Neutrophil (primary cell): ENCODE data around the gene SFXN4.
A peak's percentile ranks its signal among the peaks of the same experiment; 100 is the strongest.

ENCODE experiments used
- H3K27ac ChIP-seq: fragments of 200-600 bp; sonication (generic); 2 replicates; pipeline ENCODE4 v1.5.1; 2016; ENCODE audit warnings: mild to moderate bottlenecking, moderate library complexity
- H3K27me3 ChIP-seq: fragments of 200-600 bp; sonication (generic); 2 replicates; pipeline ENCODE4 v1.6.0; 2016; ENCODE audit warnings: mild to moderate bottlenecking
- H3K36me3 ChIP-seq: fragments of 200-600 bp; sonication (generic); 2 replicates; pipeline ENCODE4 v1.5.1; 2017
- H3K4me1 ChIP-seq, 2 experiments: fragments of 200-600 bp in 1 of 2; sonication (generic) in 1 of 2; 1 replicate in 1 of 2; 2 replicates in 1 of 2; pipeline versions ENCODE4 v1.5.1 to v1.6.1; 2013 to 2016; ENCODE audit warnings: low read depth in 1 of 2, low read length in 1 of 2, mild to moderate bottlenecking in 1 of 2, moderate library complexity in 1 of 2; ENCODE audit not compliant: control insufficient read depth in 1 of 2, insufficient read depth in 1 of 2
- H3K4me3 ChIP-seq, 2 experiments: fragments of 200-600 bp in 1 of 2; sonication (generic) in 1 of 2; 1 replicate in 1 of 2; 2 replicates in 1 of 2; pipeline ENCODE4 v1.5.1; 2013 to 2016; ENCODE audit warnings: low read depth in 1 of 2, low read length in 1 of 2, mild to moderate bottlenecking in 1 of 2, moderate library complexity in 1 of 2
- H3K9me3 ChIP-seq: fragments of 200-600 bp; sonication (generic); 2 replicates; pipeline ENCODE4 v1.5.1; 2016
- TF ChIP-seq, protein P1 (sequence below): fragments of 200-600 bp; sonication (generic); IDR thresholded peaks from 2 replicates; pipeline ENCODE4 v1.5.1; 2016; ENCODE audit warnings: antibody characterized with exemption

The SFXN4 gene

DNA sequence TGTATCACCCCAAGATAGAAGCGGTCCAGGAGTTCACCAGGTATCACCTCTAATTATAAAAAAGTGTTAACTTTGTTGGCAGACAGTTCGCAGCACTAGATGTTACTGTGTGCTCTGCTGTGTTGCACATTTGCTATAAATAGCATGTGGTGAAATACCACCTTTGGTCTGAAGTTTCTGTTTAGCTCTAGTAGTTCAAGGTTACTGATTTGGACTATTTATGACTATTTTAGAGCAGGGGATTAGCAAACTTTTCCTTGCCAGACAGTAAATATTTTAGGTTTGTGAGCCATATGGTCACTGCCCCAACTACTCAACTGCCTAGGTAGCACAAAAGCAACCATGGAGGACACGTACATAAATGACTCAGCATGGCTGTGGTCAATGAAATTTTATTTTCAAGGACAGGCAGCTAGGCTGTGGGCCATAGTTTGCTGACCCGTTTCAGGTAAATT lies 45.1 kb downstream of the SFXN4 start:
- no peaks in the 10 kb centered on the region for H3K9me3 ChIP-seq
- H3K4me3 ChIP-seq = no peak overlapping the region
- no peaks in the 10 kb centered on the region for H3K27me3 ChIP-seq
- H3K27ac ChIP-seq = peak overlapping the region; percentile 71
- peaks cover 95% of the 10 kb centered on the region for H3K36me3 ChIP-seq
- TF ChIP-seq, protein P1, sequence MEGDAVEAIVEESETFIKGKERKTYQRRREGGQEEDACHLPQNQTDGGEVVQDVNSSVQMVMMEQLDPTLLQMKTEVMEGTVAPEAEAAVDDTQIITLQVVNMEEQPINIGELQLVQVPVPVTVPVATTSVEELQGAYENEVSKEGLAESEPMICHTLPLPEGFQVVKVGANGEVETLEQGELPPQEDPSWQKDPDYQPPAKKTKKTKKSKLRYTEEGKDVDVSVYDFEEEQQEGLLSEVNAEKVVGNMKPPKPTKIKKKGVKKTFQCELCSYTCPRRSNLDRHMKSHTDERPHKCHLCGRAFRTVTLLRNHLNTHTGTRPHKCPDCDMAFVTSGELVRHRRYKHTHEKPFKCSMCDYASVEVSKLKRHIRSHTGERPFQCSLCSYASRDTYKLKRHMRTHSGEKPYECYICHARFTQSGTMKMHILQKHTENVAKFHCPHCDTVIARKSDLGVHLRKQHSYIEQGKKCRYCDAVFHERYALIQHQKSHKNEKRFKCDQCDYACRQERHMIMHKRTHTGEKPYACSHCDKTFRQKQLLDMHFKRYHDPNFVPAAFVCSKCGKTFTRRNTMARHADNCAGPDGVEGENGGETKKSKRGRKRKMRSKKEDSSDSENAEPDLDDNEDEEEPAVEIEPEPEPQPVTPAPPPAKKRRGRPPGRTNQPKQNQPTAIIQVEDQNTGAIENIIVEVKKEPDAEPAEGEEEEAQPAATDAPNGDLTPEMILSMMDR = no peak
- H3K4me1 ChIP-seq = peaks cover 5 to 7% of the 10 kb centered on the region in 2 experiments

DNA sequence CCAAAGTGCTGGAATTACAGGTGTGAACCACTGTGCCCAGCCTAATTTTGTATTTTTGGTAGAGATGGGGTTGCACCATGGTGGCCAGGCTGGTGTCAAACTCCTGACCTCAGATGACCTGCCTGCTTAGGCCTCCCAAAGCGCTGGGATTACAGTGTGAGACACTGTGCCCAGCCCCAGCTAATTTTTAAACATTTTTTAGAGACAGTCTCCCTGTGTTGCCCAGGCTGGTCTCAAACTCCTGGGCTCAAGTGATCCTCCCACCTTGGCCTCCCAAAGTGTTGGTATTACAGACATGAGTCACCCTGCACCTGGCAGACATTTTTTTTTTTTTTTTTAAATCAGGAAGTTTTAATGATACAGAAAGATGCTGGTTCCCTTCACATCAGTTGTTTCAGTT lies 46.1 kb downstream of the SFXN4 start:
- H3K27ac ChIP-seq = peak overlapping the region; percentile 15

DNA sequence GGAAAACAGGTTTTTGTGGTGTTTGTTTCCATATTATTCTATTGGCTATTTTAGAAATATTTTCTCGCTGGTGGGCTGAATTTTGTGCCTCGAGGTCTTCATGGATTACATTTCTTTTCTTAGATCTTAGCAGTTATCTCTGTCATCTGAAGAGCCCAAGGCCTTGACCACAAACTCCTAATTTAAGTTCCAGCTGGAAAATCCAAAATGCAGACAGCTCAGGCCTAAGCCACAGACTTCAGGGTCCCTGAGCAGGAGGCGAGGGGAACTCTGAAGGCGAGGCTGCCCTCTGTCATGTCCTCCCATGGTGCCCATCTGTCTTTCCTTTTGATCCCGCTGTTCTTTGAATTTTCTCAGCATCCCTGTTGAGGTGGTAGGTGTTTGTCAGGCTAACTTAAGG lies 47.3 kb downstream of the SFXN4 start:
- Histone ChIP-seq H3K36me3 (peaks cover 91% of the 10 kb centered on the region), H3K9me3 (no peaks in the 10 kb centered on the region), H3K27ac (no peak overlapping the region), H3K4me3 (no peak overlapping the region), H3K27me3 (no peaks in the 10 kb centered on the region), H3K4me1 (peaks cover 22 to 25% of the 10 kb centered on the region in 2 experiments)
- TF ChIP-seq, protein P1 = no peak

More for the DNA sequence above, 46.1 kb downstream of the SFXN4 start:
- H3K4me1 ChIP-seq = peaks cover 10 to 14% of the 10 kb centered on the region in 2 experiments
- TF ChIP-seq, protein P1 = no peak
- H3K27me3 ChIP-seq = no peaks in the 10 kb centered on the region
- H3K4me3 ChIP-seq = no peak overlapping the region
- H3K36me3 ChIP-seq = peaks cover 91% of the 10 kb centered on the region
- no peaks in the 10 kb centered on the region for H3K9me3 ChIP-seq

DNA sequence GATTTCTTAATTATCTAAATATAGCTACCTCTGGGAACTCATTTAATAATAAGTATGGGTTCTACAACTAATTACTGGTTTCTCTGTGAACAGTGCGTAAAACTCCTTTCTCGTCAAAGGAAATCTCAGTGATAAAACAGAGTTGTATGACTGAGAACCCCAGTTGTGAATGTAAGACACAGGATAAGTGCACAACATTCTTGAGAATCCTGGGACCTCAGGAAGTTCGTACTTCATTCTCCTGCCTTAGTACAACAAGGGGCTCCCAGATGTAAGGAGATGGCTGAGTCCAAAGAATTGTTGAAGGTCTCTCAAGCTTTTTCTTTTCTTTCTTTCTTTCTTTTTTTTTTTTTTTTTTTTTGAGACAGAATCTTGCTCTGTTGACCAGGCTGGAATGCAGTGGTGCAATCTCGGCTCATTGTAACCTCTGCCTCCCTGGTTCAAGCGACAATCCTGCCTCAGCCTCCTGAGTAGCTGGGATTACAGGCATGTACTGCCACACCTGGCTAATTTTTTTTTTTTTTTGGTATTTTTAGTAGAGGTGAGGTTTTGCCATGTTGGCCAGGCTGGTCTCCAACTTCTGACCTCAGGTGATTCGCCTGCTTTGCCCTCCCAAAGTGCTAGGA lies 49.1 kb downstream of the SFXN4 start:
- Histone ChIP-seq H3K27me3 (no peaks in the 10 kb centered on the region), H3K27ac (peak overlapping the region; percentile 27), H3K4me3 (no peak overlapping the region), H3K36me3 (peaks cover 90% of the 10 kb centered on the region), H3K9me3 (no peaks in the 10 kb centered on the region), H3K4me1 (peaks cover 22 to 27% of the 10 kb centered on the region in 2 experiments)
- TF ChIP-seq, protein P1 = no peak

DNA sequence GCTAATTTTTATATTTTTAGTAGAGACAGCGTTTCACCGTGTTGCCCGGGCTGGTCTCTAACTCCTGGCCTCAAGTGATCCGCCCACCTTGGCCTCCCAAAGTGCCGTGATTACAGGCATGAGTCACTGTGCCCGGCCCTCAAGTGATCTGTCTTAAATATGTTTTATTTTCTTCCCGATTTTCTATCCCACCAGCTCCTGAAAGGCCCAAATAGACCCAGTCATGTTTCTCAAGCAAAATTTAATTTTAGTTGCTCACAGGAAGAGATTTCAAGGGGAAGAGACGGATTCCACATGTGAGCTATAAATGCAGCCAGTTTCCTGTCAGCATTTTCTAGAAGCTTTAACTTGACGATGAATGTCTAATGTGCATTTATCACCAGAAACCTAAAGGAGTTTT lies 49.6 kb downstream of the SFXN4 start:
- H3K27ac ChIP-seq = peak overlapping the region; percentile 27
- TF ChIP-seq, protein P1 = no peak

More for the DNA sequence above, 49.6 kb downstream of the SFXN4 start:
- Histone ChIP-seq H3K27me3 (no peaks in the 10 kb centered on the region), H3K36me3 (peaks cover 91% of the 10 kb centered on the region), H3K9me3 (no peaks in the 10 kb centered on the region), H3K4me1 (peaks cover 22 to 27% of the 10 kb centered on the region in 2 experiments), H3K4me3 (no peak overlapping the region)
